H1 (cell line): ENCODE data around the gene XPNPEP1. TPM values are rescaled to one million over a fixed set of nuclear protein-coding genes. Genes with fewer than 3 reads are reported as not detected.

Experiments
- CTCF ChIA-PET: fragments of 300-600 bp; sonication (Branson Sonifier 250); formaldehyde crosslinking; loops from one replicate; lab custom pipeline; 2021; ENCODE audit not compliant: partially characterized antibody; lab: Charles Lee
- POLR2A ChIA-PET: fragments of 300-600 bp; sonication (Branson Sonifier 250); formaldehyde crosslinking; loops from one replicate; lab custom pipeline; 2021; ENCODE audit warnings: inconsistent platforms; ENCODE audit not compliant: partially characterized antibody; lab: Charles Lee
- DNase-seq, 2 experiments: peaks; one replicate each; pipeline versions ENCODE4 v3.0.0 to v3.0.0-alpha.2; 2010 to 2022; ENCODE audit warnings: low spot score in 2 of 2, low read depth in 1 of 2, mixed read lengths in 1 of 2
- FAIRE-seq: peaks from 2 replicates; lab custom pipeline; 2011; peaks lifted over from hg19 to GRCh38; lab: Jason Lieb, UNC
- H2AFZ ChIP-seq: 2 replicates; pipeline ENCODE4 v1.8.1; 2012; ENCODE audit warnings: low read length, inconsistent platforms
- H2AK5ac ChIP-seq: 2 replicates; pipeline ENCODE4 v1.6.1; 2013; ENCODE audit warnings: low read depth, low read length
- H2BK120ac ChIP-seq: replicated peaks from 2 replicates; pipeline ENCODE3; 2013; ENCODE audit warnings: low read depth, low read length, inconsistent platforms
- H2BK12ac ChIP-seq: 2 replicates; pipeline ENCODE4 v1.6.1; 2013; ENCODE audit warnings: low read depth, low read length
- H2BK15ac ChIP-seq: 2 replicates; pipeline ENCODE4 v1.6.1; 2013; ENCODE audit warnings: low read length
- H2BK20ac ChIP-seq: 2 replicates; pipeline ENCODE4 v1.6.1; 2013; ENCODE audit warnings: low read length
- H2BK5ac ChIP-seq: 2 replicates; pipeline ENCODE4 v1.6.1; 2013; ENCODE audit warnings: low read depth, low read length
- H3K14ac ChIP-seq: 2 replicates; pipeline ENCODE4 v1.6.1; 2013; ENCODE audit warnings: inconsistent platforms; ENCODE audit not compliant: insufficient read length
- H3K18ac ChIP-seq: 2 replicates; pipeline ENCODE4 v1.6.1; 2013; ENCODE audit warnings: low read length; ENCODE audit errors: extremely low read depth
- H3K23ac ChIP-seq: 2 replicates; pipeline ENCODE4 v1.6.1; 2013; ENCODE audit warnings: inconsistent platforms; ENCODE audit not compliant: insufficient read length
- H3K23me2 ChIP-seq: 2 replicates; pipeline ENCODE4 v1.6.1; 2013; ENCODE audit warnings: low read depth, low read length
- H3K27ac ChIP-seq: 2 replicates; pipeline ENCODE4 v1.6.1; 2011; ENCODE audit warnings: low read depth, low read length, inconsistent platforms
- H3K27me3 ChIP-seq, 4 experiments: replicated peaks in 1 of 4; 1 replicate in 1 of 4; 2 replicates in 3 of 4; pipeline versions ENCODE4 v1.6.1 to v1.8.1; 2011 to 2013; ENCODE audit warnings: low read length in 3 of 4, mild to moderate bottlenecking in 3 of 4, inconsistent platforms in 2 of 4, mixed read lengths in 2 of 4, moderate library complexity in 1 of 4; ENCODE audit not compliant: control insufficient read depth in 3 of 4, insufficient read depth in 3 of 4; ENCODE audit errors: extremely low read depth in 1 of 4
- H3K36me3 ChIP-seq, 4 experiments: 2 replicates each; pipeline versions ENCODE4 v1.6.1 to v1.8.1; 2011 to 2013; ENCODE audit warnings: mild to moderate bottlenecking in 4 of 4, low read length in 3 of 4, moderate library complexity in 2 of 4, control low read depth in 1 of 4, inconsistent platforms in 1 of 4; ENCODE audit not compliant: insufficient read depth in 4 of 4, control insufficient read depth in 2 of 4
- H3K4ac ChIP-seq: replicated peaks from 2 replicates; pipeline ENCODE3; 2013; ENCODE audit warnings: low read length, low read depth, mixed read lengths, inconsistent platforms; ENCODE audit not compliant: insufficient read length
- H3K4me1 ChIP-seq, 4 experiments: replicated peaks in 1 of 4; 1 replicate in 1 of 4; 2 replicates in 3 of 4; pipeline versions ENCODE4 v1.6.1 to v1.8.1; 2011 to 2013; ENCODE audit warnings: low read length in 3 of 4, inconsistent platforms in 2 of 4, mixed read lengths in 1 of 4; ENCODE audit not compliant: insufficient read depth in 4 of 4, control insufficient read depth in 3 of 4
- H3K4me2 ChIP-seq, 2 experiments: 2 replicates each; pipeline versions ENCODE4 v1.6.1 to v1.8.1; 2011 to 2013; ENCODE audit warnings: low read depth in 2 of 2, low read length in 2 of 2, control low read depth in 1 of 2, inconsistent platforms in 1 of 2, mild to moderate bottlenecking in 1 of 2; ENCODE audit not compliant: insufficient read depth in 1 of 2
- H3K4me3 ChIP-seq, 4 experiments: fragments of 200-600, 300-600 bp in 1 of 4; sonication (generic), shearing (Covaris generic), sonication (Bioruptor Twin) in 1 of 4; 2 replicates each; pipeline versions ENCODE4 v1.5.1 to v1.8.1; 2011 to 2016; ENCODE audit warnings: low read length in 4 of 4, low read depth in 3 of 4, control low read depth in 2 of 4, inconsistent platforms in 2 of 4, mild to moderate bottlenecking in 2 of 4, mixed read lengths in 1 of 4, moderate library complexity in 1 of 4; ENCODE audit not compliant: insufficient read depth in 2 of 4; ENCODE audit errors: extremely low read depth in 1 of 4
- H3K56ac ChIP-seq: replicated peaks from 2 replicates; pipeline ENCODE3; 2013; ENCODE audit warnings: low read depth, mild to moderate bottlenecking, mixed read lengths, low read length, inconsistent platforms; ENCODE audit not compliant: insufficient read length
- H3K79me1 ChIP-seq: 2 replicates; pipeline ENCODE4 v1.6.1; 2013; ENCODE audit warnings: low read depth, low read length, control low read depth
- H3K79me2 ChIP-seq, 2 experiments: 2 replicates each; pipeline versions ENCODE4 v1.6.1 to v1.8.1; 2012 to 2013; ENCODE audit warnings: low read length in 2 of 2, mild to moderate bottlenecking in 2 of 2, inconsistent platforms in 1 of 2; ENCODE audit not compliant: insufficient read depth in 2 of 2, control insufficient read depth in 1 of 2
- H3K9ac ChIP-seq, 4 experiments: replicated peaks in 1 of 4; 1 replicate in 1 of 4; 2 replicates in 3 of 4; pipeline versions ENCODE4 v1.6.1 to v1.8.1; 2011 to 2013; ENCODE audit warnings: low read depth in 3 of 4, low read length in 3 of 4, control low read depth in 2 of 4, mild to moderate bottlenecking in 2 of 4, moderate library complexity in 2 of 4, inconsistent platforms in 1 of 4; ENCODE audit errors: extremely low read depth in 1 of 4
- H3K9me3 ChIP-seq, 2 experiments: 2 replicates each; pipeline versions ENCODE4 v1.6.1 to v1.8.1; 2012 to 2013; ENCODE audit warnings: mild to moderate bottlenecking in 2 of 2, moderate library complexity in 2 of 2, control low read depth in 1 of 2, inconsistent platforms in 1 of 2, low read depth in 1 of 2, low read length in 1 of 2, mixed read lengths in 1 of 2; ENCODE audit not compliant: insufficient read depth in 2 of 2
- H4K20me1 ChIP-seq, 2 experiments: replicated peaks in 1 of 2; 2 replicates each; pipeline versions ENCODE3 to v1.8.1; 2011 to 2013; ENCODE audit warnings: inconsistent platforms in 2 of 2, low read length in 2 of 2, mild to moderate bottlenecking in 1 of 2; ENCODE audit not compliant: insufficient read depth in 2 of 2, control insufficient read depth in 1 of 2
- H4K5ac ChIP-seq: 2 replicates; pipeline ENCODE4 v1.6.1; 2013; ENCODE audit warnings: low read length, low read depth, mixed read lengths, inconsistent platforms; ENCODE audit not compliant: insufficient read length
- H4K8ac ChIP-seq: 2 replicates; pipeline ENCODE4 v1.8.0; 2013; ENCODE audit warnings: mild to moderate bottlenecking, moderate library complexity, low read length, inconsistent platforms; ENCODE audit not compliant: insufficient read depth; ENCODE audit errors: extremely low read depth
- H4K91ac ChIP-seq: replicated peaks from 2 replicates; pipeline ENCODE3; 2013; ENCODE audit warnings: low read length, mixed read lengths, inconsistent platforms; ENCODE audit not compliant: insufficient read length
- ATF3 ChIP-seq: IDR thresholded peaks from 2 replicates; pipeline ENCODE4 v1.6.1; 2011; ENCODE audit warnings: low read depth, mild to moderate bottlenecking, low read length; ENCODE audit not compliant: insufficient read depth
- CHD1 ChIP-seq: IDR thresholded peaks from 2 replicates; pipeline ENCODE4 v1.6.1; 2012; ENCODE audit warnings: low read depth, low read length, improper control_type of control experiment
- HDAC6 ChIP-seq: IDR thresholded peaks from one replicate; pipeline ENCODE4 v1.7.1; 2012; ENCODE audit warnings: low read depth, mild to moderate bottlenecking, inconsistent platforms, low read length, moderate library complexity
- JUND ChIP-seq: IDR thresholded peaks from 2 replicates; pipeline ENCODE4 v1.6.1; 2011; ENCODE audit warnings: mild to moderate bottlenecking, improper control_type of control experiment, low read length
- KDM4A ChIP-seq: IDR thresholded peaks from one replicate; pipeline ENCODE4 v1.7.1; 2012; ENCODE audit warnings: low read depth, mild to moderate bottlenecking, moderate library complexity, low read length, inconsistent platforms; ENCODE audit not compliant: severe bottlenecking
- NANOG ChIP-seq: IDR thresholded peaks from 2 replicates; pipeline ENCODE4 v1.6.1; 2011; ENCODE audit warnings: low read length, low read depth, mild to moderate bottlenecking, inconsistent platforms; ENCODE audit not compliant: insufficient read depth, poor library complexity, severe bottlenecking
- NRF1 ChIP-seq: IDR thresholded peaks from 2 replicates; pipeline ENCODE4 v1.6.1; 2011; ENCODE audit warnings: mild to moderate bottlenecking, low read depth, low read length, improper control_type of control experiment
- POLR2A ChIP-seq, 2 experiments: IDR thresholded peaks; 1 replicate in 1 of 2; 2 replicates in 1 of 2; pipeline ENCODE4 v1.6.1; 2011; ENCODE audit warnings: low read depth in 2 of 2, low read length in 2 of 2, mild to moderate bottlenecking in 2 of 2; ENCODE audit errors: control extremely low read depth in 1 of 2
- POLR2AphosphoS5 ChIP-seq: IDR thresholded peaks from 2 replicates; pipeline ENCODE4 v1.6.1; 2011; ENCODE audit warnings: low read depth, low read length
- POU5F1 ChIP-seq: IDR thresholded peaks from 2 replicates; pipeline ENCODE4 v1.6.1; 2011; ENCODE audit warnings: low read depth, mild to moderate bottlenecking, low read length, moderate library complexity
- SIN3A ChIP-seq, 2 experiments: IDR thresholded peaks in 1 of 2; conservative IDR thresholded peaks in 1 of 2; 2 replicates each; pipeline ENCODE4 v1.6.1; 2011 to 2012; ENCODE audit warnings: low read length in 2 of 2, improper control_type of control experiment in 1 of 2, low read depth in 1 of 2, mild to moderate bottlenecking in 1 of 2
- SIRT6 ChIP-seq: IDR thresholded peaks from one replicate; pipeline ENCODE4 v1.7.1; 2012; ENCODE audit warnings: low read length, inconsistent platforms
- YY1 ChIP-seq: IDR thresholded peaks from 2 replicates; pipeline ENCODE4 v1.6.1; 2011; ENCODE audit warnings: low read depth, mild to moderate bottlenecking, low read length
- WGBS, 2 experiments: shearing (Covaris generic) in 1 of 2; methylation state at CpG; one replicate each; pipeline versions ENCODE4 v1.1.6 to v1.1.7; 2013 to 2015; ENCODE audit warnings: low lambda C conversion rate in 2 of 2, mixed read lengths in 2 of 2, inconsistent platforms in 1 of 2, low coverage in 1 of 2, missing lambda C conversion rate in 1 of 2; ENCODE audit not compliant: insufficient replicate concordance in 2 of 2, insufficient coverage in 1 of 2, insufficient read length in 1 of 2; ENCODE audit errors: extremely low coverage in 1 of 2, missing lambda C conversion rate in 1 of 2; 5-methylcytosine and 5-hydroxymethylcytosine counted together
- polyA plus RNA-seq, 7 experiments: library from polyadenylated mRNA; depleted of rRNA in 3 of 7; stranded (reverse) in 5 of 7; unstranded in 2 of 7; fragments of >200 nt in 5 of 7; fragments of 200-250 nt in 2 of 7; gene quantifications; 1 replicate in 5 of 7; 2 replicates in 1 of 7; 4 replicates in 1 of 7; pipeline versions ENCODE4 v1.2.1 to v1.2.3, GENCODE V29; 2011 to 2013; ENCODE audit warnings: missing spikeins in 2 of 7, mixed read lengths in 2 of 7
- total RNA-seq: library from RNA; stranded (reverse); fragmentation: NEBNext Ultra II Directional; extraction: Animal tissue kit (Norgen Biotek cat#: 25700); gene quantifications from 2 replicates; pipeline ENCODE4 v1.2.1, GENCODE V29; 2021
- TF ChIP-seq, protein P1 (sequence below): IDR thresholded peaks from 2 replicates; pipeline ENCODE4 v1.6.1; 2012; ENCODE audit warnings: inconsistent platforms

The XPNPEP1 gene
- total and polyA plus RNA-seq, 2 of the 8 experiments (the other 6 are each of a cell fraction or from before 2014, with no cell fraction given) = 61.1 to 201 TPM

- Histone ChIP-seq H4K20me1 (no peaks in the 10 kb centered on the region), H3K4ac (no peak overlapping the region), H3K27me3 (no peaks in the 10 kb centered on the region), H3K23ac (no peak overlapping the region), H2BK15ac (no peak overlapping the region), H3K4me3 (no peak overlapping the region), H2BK20ac (no peak overlapping the region), H3K14ac (no peak overlapping the region), H2BK120ac (no peak overlapping the region), H3K9ac (no peak overlapping the region), H2AFZ (no peak overlapping the region), H3K79me1 (no peaks in the 10 kb centered on the region), H3K27ac (no peak overlapping the region), H4K5ac (no peak overlapping the region), H3K9me3 (no peaks in the 10 kb centered on the region), H3K79me2 (no peaks in the 10 kb centered on the region), H3K56ac (no peak overlapping the region), H3K23me2 (no peaks in the 10 kb centered on the region), H2BK5ac (no peak overlapping the region), H3K36me3 (no peaks in the 10 kb centered on the region; a peak in 1 of 8 replicates), H4K8ac (no peak overlapping the region), H3K4me1 (peaks cover 11 to 25% (median 24%) of the 10 kb centered on the region in 4 experiments), H3K4me2 (no peak overlapping the region), H4K91ac (no peak overlapping the region), H2AK5ac (no peak overlapping the region), H3K18ac (no peak overlapping the region), H2BK12ac (no peak overlapping the region)
- POLR2A ChIA-PET = interaction anchor here (3.1 kb wide), 1 partner anchor 8 kb away, joined by 48 read pairs; the partner anchor contains the start of gene XPNPEP1
- FAIRE-seq (no peak), DNase-seq (no peak)
- WGBS, 2 experiments = 86% methylated on average over 1 of the region's 1 CpG; no CpG with 5 or more reads in 1 of the 2 experiments
- CTCF ChIA-PET = interaction anchor here (0.9 kb wide), 1 partner anchor 11 kb away, joined by 4 read pairs; no protein-coding TSS in a partner anchor
- TF ChIP-seq CHD1 (no peak), YY1 (no peak), NANOG (no peak), HDAC6 (no peak), SIN3A (conservative IDR thresholded peaks at IDR 0.05 in 1 of 2, IDR thresholded peaks at IDR 0.05 in 1 of 2; ENCODE audit: low read depth in 1 of 2, low read length in 2 of 2) (no peak), KDM4A (no peak), NRF1 (no peak), POU5F1 (no peak), SIRT6 (no peak), POLR2AphosphoS5 (no peak), ATF3 (no peak), JUND (no peak), POLR2A (IDR thresholded peaks at IDR 0.05; ENCODE audit: control extremely low read depth in 1 of 2, low read depth in 2 of 2, low read length in 2 of 2) (no peak)
- TF ChIP-seq, protein P1, sequence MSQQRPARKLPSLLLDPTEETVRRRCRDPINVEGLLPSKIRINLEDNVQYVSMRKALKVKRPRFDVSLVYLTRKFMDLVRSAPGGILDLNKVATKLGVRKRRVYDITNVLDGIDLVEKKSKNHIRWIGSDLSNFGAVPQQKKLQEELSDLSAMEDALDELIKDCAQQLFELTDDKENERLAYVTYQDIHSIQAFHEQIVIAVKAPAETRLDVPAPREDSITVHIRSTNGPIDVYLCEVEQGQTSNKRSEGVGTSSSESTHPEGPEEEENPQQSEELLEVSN = no peak
Measured at GRCh38 chr10:109932391-109932790, 9.1 kb upstream of the XPNPEP1 start.
